ENCODE results near the gene PTPN14.

- TF ChIP-seq, protein P1, sequence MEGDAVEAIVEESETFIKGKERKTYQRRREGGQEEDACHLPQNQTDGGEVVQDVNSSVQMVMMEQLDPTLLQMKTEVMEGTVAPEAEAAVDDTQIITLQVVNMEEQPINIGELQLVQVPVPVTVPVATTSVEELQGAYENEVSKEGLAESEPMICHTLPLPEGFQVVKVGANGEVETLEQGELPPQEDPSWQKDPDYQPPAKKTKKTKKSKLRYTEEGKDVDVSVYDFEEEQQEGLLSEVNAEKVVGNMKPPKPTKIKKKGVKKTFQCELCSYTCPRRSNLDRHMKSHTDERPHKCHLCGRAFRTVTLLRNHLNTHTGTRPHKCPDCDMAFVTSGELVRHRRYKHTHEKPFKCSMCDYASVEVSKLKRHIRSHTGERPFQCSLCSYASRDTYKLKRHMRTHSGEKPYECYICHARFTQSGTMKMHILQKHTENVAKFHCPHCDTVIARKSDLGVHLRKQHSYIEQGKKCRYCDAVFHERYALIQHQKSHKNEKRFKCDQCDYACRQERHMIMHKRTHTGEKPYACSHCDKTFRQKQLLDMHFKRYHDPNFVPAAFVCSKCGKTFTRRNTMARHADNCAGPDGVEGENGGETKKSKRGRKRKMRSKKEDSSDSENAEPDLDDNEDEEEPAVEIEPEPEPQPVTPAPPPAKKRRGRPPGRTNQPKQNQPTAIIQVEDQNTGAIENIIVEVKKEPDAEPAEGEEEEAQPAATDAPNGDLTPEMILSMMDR (IDR thresholded peaks at IDR 0.05): no peak
- no peak for TF ChIP-seq ZFX (IDR thresholded peaks at IDR 0.05; ENCODE audit: borderline replicate concordance)
These were observed 134.5 kb downstream of the PTPN14 start for GRCh38 chr1:214416858-214417257.

Measured in 22Rv1 (cell line).